Heart right ventricle (tissue), 16 donors: ENCODE data around the gene CARM1. TPM values are rescaled to one million over a fixed set of nuclear protein-coding genes. Genes with fewer than 3 reads are reported as not detected.
"Not testable (repeated sequence)": the region's sequence is repeated elsewhere in the genome, so short reads cannot be mapped to it uniquely, and the experiment has no call there.

Experiments used
- ATAC-seq, 8 donors: fragments of 200-7000 bp; cut with Tn5 transposase; one replicate each; pipeline ENCODE4 v1.9.1; 2020; ENCODE audit warnings: mild to moderate bottlenecking in 8 of 8, moderate library complexity in 8 of 8, moderate number of reproducible peaks in 1 of 8
- DNase-seq, 2 donors: peaks; one replicate each; pipeline ENCODE4 v3.0.0-alpha.2; 2020
- H3K27ac ChIP-seq, 10 donors: fragments of 200-600 bp; sonication (generic) in 2 of 10; one replicate each; pipeline versions ENCODE4 v1.5.0 to v1.8.0; 2020 to 2022; ENCODE audit warnings: mild to moderate bottlenecking in 3 of 10
- H3K27me3 ChIP-seq, 7 donors: fragments of 200-600 bp; one replicate each; pipeline ENCODE4 v1.8.0; 2021 to 2022; ENCODE audit warnings: mild to moderate bottlenecking in 2 of 7
- H3K36me3 ChIP-seq, 9 donors: fragments of 200-600 bp; sonication (generic) in 1 of 9; one replicate each; pipeline versions ENCODE4 v1.5.0 to v1.8.0; 2020 to 2022; ENCODE audit warnings: mild to moderate bottlenecking in 2 of 9
- H3K4me1 ChIP-seq, 9 donors: fragments of 200-600 bp; sonication (generic) in 1 of 9; one replicate each; pipeline versions ENCODE4 v1.5.0 to v1.8.0; 2020 to 2022; ENCODE audit warnings: mild to moderate bottlenecking in 4 of 9
- H3K4me3 ChIP-seq, 10 donors: fragments of 200-600 bp; sonication (generic) in 2 of 10; one replicate each; pipeline versions ENCODE4 v1.5.0 to v1.8.0; 2020 to 2022; ENCODE audit warnings: mild to moderate bottlenecking in 7 of 10, moderate library complexity in 2 of 10
- H3K9me3 ChIP-seq, 11 donors: fragments of 200-600 bp in 10 of 11; sonication (generic) in 2 of 11; one replicate each; pipeline versions ENCODE4 v1.5.0 to v1.8.0; 2013 to 2022; ENCODE audit warnings: mild to moderate bottlenecking in 2 of 11, control low read depth in 1 of 11, moderate library complexity in 1 of 11
- CTCF ChIP-seq, 9 donors: fragments of 200-600 bp; sonication (generic) in 2 of 9; IDR thresholded peaks; one replicate each; pipeline versions ENCODE4 v1.5.0 to v1.8.0; 2021 to 2022; ENCODE audit warnings: antibody characterized with exemption in 9 of 9, mild to moderate bottlenecking in 5 of 9, moderate library complexity in 1 of 9
- whole genome bisulfite sequencing, 2 donors: extraction: QIAGEN DNeasy Blood & Tissue Kit; methylation state at CpG; one replicate each; pipeline ENCODE4 v1.1.7; 2013; ENCODE audit warnings: inconsistent platforms in 1 of 2; 5-methylcytosine and 5-hydroxymethylcytosine counted together
- intact Hi-C, 10 donors: fragments of 100-400 bp; cut with DNase I; formaldehyde crosslinking; loops; one replicate each; pipeline versions ENCODE4 v1.11.1 to v1.14.2; 2022
- polyA plus RNA-seq, 2 donors: library from polyadenylated mRNA; stranded (reverse); fragments of 200-250 nt; gene quantifications; one replicate each; pipeline ENCODE4 v1.2.3, GENCODE V29; 2013
- total RNA-seq, 10 donors: library from RNA; stranded (reverse); fragmentation: NEBNext Ultra II Directional in 3 of 10; extraction: Animal tissue kit (Norgen Biotek cat#: 25700) in 3 of 10; gene quantifications; one replicate each; pipeline versions ENCODE4 v1.2.1 to v1.2.4, GENCODE V29; 2021 to 2023
- donor health status: Arrhythmogenic right ventricular cardiomyopathy.
- donor health status: ischemic (EF 13 %, LVEDD 7.1; RV severe dilation, severe dysfunction).
- donor health status: healthy with polysubstance abuse.
- donor health status: DM: no; HTN: yes; CAD: no.
- donor health status: DM: no; HTN: no; CAD: no.
- donor health status: ischemic (EF 25% LVEDD 6.9; RV normal size, moderate dysfunction).
- donor health status: ischemic (EF 25% LVEDD 5.7; RV mildly dilated, moderate dysfunction).
- donor health status: healthy.
- donor health status: DM: yes; HTN: yes; CAD: no.
- donor health status: Ischemic cardiomyopathy.
- donor health status: ischemic (EF 35%, LVEDD 5.7; RV mildly dilated, moderate dysfunction).
- donor health status: nonischemic (EF 11% LVEDD 7.7; RV severe dilation, severe dysfunction).
- donor health status: DM: yes; HTN: yes; CAD: no.
- donor health status: PGD.
- donor health status: ischemic (EF 29% LVEDD 5.4; RV normal size, mild dysfunction).
- donor health status: nonischemic (EF 23%, LVEDD 6.1; RV moderate dilation, normal function).

The CARM1 gene
- total and polyA plus RNA-seq, 12 donors, result 25.8 to 45.4 (median 27.9) TPM

GRCh38 chr19:10855879-10856522 lies 15.4 kb upstream of the CARM1 start:
- H3K4me3 ChIP-seq, result no peak overlapping the region
- H3K27ac ChIP-seq, result no peak overlapping the region
- H3K27me3 ChIP-seq, result no peaks in the 10 kb centered on the region
- peaks cover 0 to 5% (median 0%) of the 10 kb centered on the region in 9 donors for H3K36me3 ChIP-seq
- intact Hi-C loops, result loop anchor here in 1 of 10 donors (10.0 kb wide), 1 partner anchor 81 kb away; no protein-coding TSS in a partner anchor
- TF ChIP-seq CTCF (IDR thresholded peaks at IDR 0.05), result peak in 7 of 9 donors; percentile 9 to 57 (median 32)
- no peaks in the 10 kb centered on the region for H3K9me3 ChIP-seq
- peaks cover 0 to 4% (median 0%) of the 10 kb centered on the region in 9 donors for H3K4me1 ChIP-seq
- ATAC-seq (no peak), DNase-seq (no peak)
- WGBS, 2 donors, result 73 to 79% methylated on average over 5 of the region's 5 CpGs

GRCh38 chr19:10856899-10857298 lies 14.5 kb upstream of the CARM1 start:
- not testable (repeated sequence) for H3K4me3 ChIP-seq, H3K9me3 ChIP-seq, H3K27ac ChIP-seq, H3K27me3 ChIP-seq, ATAC-seq, H3K36me3 ChIP-seq, DNase-seq
- peaks cover 0 to 11% (median 0%) of the 10 kb centered on the region in 9 donors for H3K4me1 ChIP-seq
- 91 to 100% methylated on average over 1 of the region's 1 CpG for WGBS, 2 donors
- intact Hi-C loops, result loop anchor here in 1 of 10 donors (10.0 kb wide), 1 partner anchor 82 kb away; no protein-coding TSS in a partner anchor

- peak in 8 of 9 donors; percentile 19 to 67 (median 56) for TF ChIP-seq CTCF (IDR thresholded peaks at IDR 0.05)
- Histone ChIP-seq H3K36me3 (peaks cover 0 to 5% (median 0%) of the 10 kb centered on the region in 9 donors), H3K4me1 (peaks cover 0 to 15% (median 0%) of the 10 kb centered on the region in 9 donors), H3K27ac (no peak overlapping the region), H3K9me3 (no peaks in the 10 kb centered on the region), H3K4me3 (no peak overlapping the region), H3K27me3 (no peaks in the 10 kb centered on the region)
- 47 to 49% methylated on average over 4 of the region's 4 CpGs for WGBS, 2 donors
- no peak for DNase-seq
- no peak for ATAC-seq
- intact Hi-C loops, result loop anchor here in 1 of 10 donors (10.0 kb wide), 1 partner anchor 84 kb away; no protein-coding TSS in a partner anchor
Measured at GRCh38 chr19:10858204-10858828, 13.0 kb upstream of the CARM1 start.

- no peaks in the 10 kb centered on the region for H3K9me3 ChIP-seq
- TF ChIP-seq CTCF (IDR thresholded peaks at IDR 0.05), result peak in 6 of 9 donors; percentile 20 to 57 (median 28)
- ATAC-seq, result peak in 1 of 8 donors; percentile 28
- 57 to 66% methylated on average over 7 of the region's 7 CpGs for WGBS, 2 donors
- DNase-seq, result no peak
- H3K27me3 ChIP-seq, result no peaks in the 10 kb centered on the region
- H3K4me1 ChIP-seq, result peaks cover 0 to 30% (median 6%) of the 10 kb centered on the region in 9 donors
- peaks cover 0 to 5% (median 0%) of the 10 kb centered on the region in 9 donors for H3K36me3 ChIP-seq
- intact Hi-C loops, result loop anchor here (5.0 to 10.0 kb wide), 6 partner anchors 86 to 146 kb away; partner anchors contain the start of gene DNM2 (in 6 of the 10)
- H3K27ac ChIP-seq, result peak overlapping the region in 1 of 10 donors; percentile 31
- H3K4me3 ChIP-seq, result no peak overlapping the region
Measured at GRCh38 chr19:10861103-10861651, 10.2 kb upstream of the CARM1 start.
